Measurements from ENCODE around the gene IMP3. TPM values are rescaled to one million over a fixed set of nuclear protein-coding genes. Genes with fewer than 3 reads are reported as not detected.
"Not testable (repeated sequence)": the region's sequence is repeated elsewhere in the genome, so short reads cannot be mapped to it uniquely, and the experiment has no call there.

Gene IMP3
- total RNA-seq, 1 experiment from 2014 or later, result 56.0 TPM

GRCh38 chr15:75683646-75684312, 43.8 kb upstream of the IMP3 start:
- H3K36me3 ChIP-seq (ENCODE audit: control insufficient read depth, insufficient read depth, low read length); in situ Hi-C loops (cut with HindIII; ENCODE audit: low pct_unique_long_range_greater_than_20kb, low sequenced_read_pairs); H3K27ac ChIP-seq (ENCODE audit: low read length); H3K27me3 ChIP-seq (ENCODE audit: control insufficient read depth, insufficient read depth, low read length); H3K9me3 ChIP-seq (ENCODE audit: control insufficient read depth, insufficient read depth, low read depth, low read length); POLR2A ChIA-PET; BruUV-seq (replicated peaks); H3K4me1 ChIP-seq (ENCODE audit: control insufficient read depth, insufficient read depth, low read length); H3K4me3 ChIP-seq (ENCODE audit: low read depth in 2 of 2, low read length in 2 of 2); DNase-seq (ENCODE audit: low read depth, low spot score): not testable (repeated sequence)
- CTCF ChIA-PET, result interaction anchor here (0.6 kb wide), 2 partner anchors 32 to 315 kb away, joined by 5 to 8 read pairs; partner anchors contain the start of gene MAN2C1
- TF ChIP-seq CTCF (IDR thresholded peaks at IDR 0.05), result peak; percentile 89
- intact Hi-C loops (cut with micrococcal nuclease; ENCODE audit: unreplicated experiment), result loop anchor here (5.0 kb wide), 1 partner anchor 41 kb away; the partner anchor contains the start of gene IMP3
- ATAC-seq, result peak; percentile 87

- Histone ChIP-seq H3K9me3 (ENCODE audit: control insufficient read depth, insufficient read depth, low read depth, low read length) (no peaks in the 10 kb centered on the region), H3K4me3 (ENCODE audit: low read depth in 2 of 2, low read length in 2 of 2) (no peak overlapping the region), H3K27me3 (ENCODE audit: control insufficient read depth, insufficient read depth, low read length) (no peaks in the 10 kb centered on the region), H3K27ac (ENCODE audit: low read length) (no peak overlapping the region), H3K4me1 (ENCODE audit: control insufficient read depth, insufficient read depth, low read length) (no peaks in the 10 kb centered on the region), H3K36me3 (ENCODE audit: control insufficient read depth, insufficient read depth, low read length) (no peaks in the 10 kb centered on the region)
- in situ Hi-C loops (cut with HindIII; ENCODE audit: low pct_unique_long_range_greater_than_20kb, low sequenced_read_pairs) (no loop called here), intact Hi-C loops (cut with micrococcal nuclease; ENCODE audit: unreplicated experiment) (loop anchor here (5.0 kb wide), 1 partner anchor 40 kb away; the partner anchor contains the start of gene IMP3)
- TF ChIP-seq TCF7L2 (IDR thresholded peaks at IDR 0.05; ENCODE audit: low read depth, low read length) (no peak), REST (IDR thresholded peaks at IDR 0.05; ENCODE audit: insufficient read depth in 1 of 2, low read depth in 2 of 2, low read length in 1 of 2) (no peak), CTCF (IDR thresholded peaks at IDR 0.05) (no peak), SIN3A (IDR thresholded peaks at IDR 0.05; ENCODE audit: borderline replicate concordance, insufficient read depth, low read depth, low read length) (no peak), POLR2AphosphoS5 (IDR thresholded peaks at IDR 0.05; ENCODE audit: low read depth, low read length) (no peak)
- BruUV-seq (replicated peaks), result no TSS peak
- no peak for ATAC-seq
- no peak for DNase-seq (ENCODE audit: low read depth, low spot score)
- CTCF ChIA-PET, result interaction anchor here (0.6 to 1.3 kb wide), 3 partner anchors 42 to 314 kb away, joined by 3 read pairs; partner anchors contain the start of gene MAN2C1
- POLR2A ChIA-PET, result interaction anchor here (0.5 kb wide), 1 partner anchor 121 kb away, joined by 3 read pairs; no protein-coding TSS in a partner anchor
Observed at GRCh38 chr15:75682181-75683135, 42.4 kb upstream of the IMP3 start.
